ENCODE data around the gene GNG14. TPM values are rescaled to one million over a fixed set of nuclear protein-coding genes. Genes with fewer than 3 reads are reported as not detected.
"Not testable (repeated sequence)": the region's sequence is repeated elsewhere in the genome, so short reads cannot be mapped to it uniquely, and the experiment has no call there.

Gene GNG14
- total RNA-seq, 1 donor from 2014 or later = not detected

DNA sequence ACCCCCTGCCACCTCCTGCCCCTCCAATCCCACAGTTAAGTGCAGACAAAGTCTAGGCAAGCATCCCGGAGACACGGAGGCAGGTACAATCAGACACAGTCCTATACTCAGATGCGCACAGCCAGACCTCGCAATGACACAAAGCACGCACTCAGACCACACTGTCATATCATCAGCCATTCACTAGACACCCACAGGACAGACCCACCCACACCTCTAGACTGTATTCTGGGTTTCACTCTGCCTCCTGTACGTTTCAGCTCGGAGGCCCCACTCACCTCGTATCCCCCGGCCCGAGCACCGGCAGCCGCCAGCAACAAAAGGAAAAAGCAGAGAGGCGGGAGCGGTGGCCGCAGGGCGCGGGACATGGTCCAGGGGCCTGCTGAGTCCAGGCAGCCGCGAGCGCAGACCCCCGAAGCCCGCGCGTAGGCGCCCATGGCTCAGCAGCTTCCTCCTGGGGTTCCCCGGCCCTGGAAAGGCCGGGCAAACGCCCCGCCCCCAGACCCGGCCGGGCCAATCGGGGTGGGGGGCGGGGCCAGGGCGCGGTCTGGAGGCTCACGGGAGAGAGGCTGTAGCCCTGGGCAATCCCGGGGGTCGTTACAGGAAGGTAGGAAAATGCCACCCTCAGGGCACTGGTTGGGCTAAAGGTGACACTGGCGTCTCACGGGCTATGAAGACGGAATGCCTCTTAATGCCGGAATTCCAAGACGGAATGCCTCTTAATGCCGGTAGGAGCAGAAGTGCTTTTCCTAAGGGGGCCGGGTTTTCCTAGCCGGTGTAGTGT lies 21.3 kb upstream of the GNG14 start, which contains the start of the genes MAN2B1 and WDR83:
Gene MAN2B1, minus strand, starts transcription at position 478 of the 784 bp plus-strand sequence. Its CDS starts 41 bp downstream, at position 437.
Gene WDR83, plus strand, starts transcription at position 543 of the 784 bp plus-strand sequence. CDS start 2,984 bp downstream, outside the sequence.
- peak; percentile 93 for DNase-seq (ENCODE audit: low spot score)

DNA sequence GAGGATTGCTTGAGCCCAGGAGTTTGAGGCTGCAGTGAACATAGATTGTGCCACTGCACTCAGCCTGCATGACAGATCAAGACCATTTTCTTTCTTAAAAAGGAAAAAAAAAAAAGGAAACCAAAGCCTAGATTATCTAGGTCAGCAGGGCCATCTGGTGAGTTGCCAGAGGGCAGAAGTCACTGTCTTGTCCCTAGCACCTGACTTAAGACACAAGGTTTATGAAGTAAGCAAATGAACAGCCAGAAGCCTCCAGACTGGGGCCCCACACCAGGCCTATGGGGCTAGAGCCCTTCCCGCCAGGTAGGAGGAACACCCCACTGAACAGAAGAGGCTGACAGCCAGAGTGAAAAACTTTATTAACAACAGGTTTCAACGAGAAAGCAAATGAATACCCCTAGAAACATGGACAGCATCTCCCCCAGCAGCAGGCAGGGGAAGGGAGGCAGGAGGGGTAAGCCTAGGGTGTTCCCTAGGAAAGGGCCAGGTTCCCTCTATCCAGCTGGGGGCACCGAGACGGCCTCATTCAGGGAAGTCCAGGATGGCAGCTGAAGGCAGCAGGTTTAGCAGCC lies 20.0 kb upstream of the GNG14 start:
- DNase-seq (ENCODE audit: low spot score) = no peak

DNA sequence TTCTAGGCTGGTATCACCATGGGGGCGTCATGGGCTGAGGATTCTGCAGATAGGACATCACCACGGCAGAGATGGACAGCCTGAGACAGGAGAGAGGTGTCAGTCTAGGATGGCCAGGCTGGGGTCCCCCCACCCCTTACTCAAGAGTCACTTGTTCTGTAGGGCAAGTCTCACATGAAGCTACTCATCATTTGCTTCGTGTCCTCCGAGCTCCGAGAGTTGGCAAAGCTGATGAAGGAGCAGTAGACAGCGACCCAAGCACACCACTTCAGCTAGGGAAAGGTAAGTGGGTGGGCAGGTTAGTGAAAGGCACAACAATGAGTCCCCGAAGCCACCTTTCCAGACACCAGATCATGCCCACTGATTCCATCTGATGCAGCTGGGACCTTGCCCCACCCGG lies 19.5 kb upstream of the GNG14 start:
- DNase-seq (ENCODE audit: low spot score) = no peak

DNA sequence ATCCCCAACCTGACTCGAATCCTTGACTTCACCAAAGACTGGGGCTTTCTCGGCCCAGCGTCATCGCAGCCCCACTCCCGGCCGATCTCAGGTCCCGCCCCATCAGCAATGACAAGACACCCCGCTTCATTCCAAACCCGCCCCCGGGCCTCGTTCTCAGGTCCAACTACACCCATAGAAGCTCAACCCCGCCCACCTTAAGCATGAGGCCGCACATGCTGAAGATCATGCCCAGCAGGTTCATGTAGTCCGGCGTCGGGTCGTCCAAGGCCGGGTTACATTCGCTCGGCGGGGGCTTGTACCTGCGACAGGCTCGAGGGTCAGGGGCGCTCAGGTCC lies 18.9 kb upstream of the GNG14 start:
- DNase-seq (ENCODE audit: low spot score) = peak; percentile 90

DNA sequence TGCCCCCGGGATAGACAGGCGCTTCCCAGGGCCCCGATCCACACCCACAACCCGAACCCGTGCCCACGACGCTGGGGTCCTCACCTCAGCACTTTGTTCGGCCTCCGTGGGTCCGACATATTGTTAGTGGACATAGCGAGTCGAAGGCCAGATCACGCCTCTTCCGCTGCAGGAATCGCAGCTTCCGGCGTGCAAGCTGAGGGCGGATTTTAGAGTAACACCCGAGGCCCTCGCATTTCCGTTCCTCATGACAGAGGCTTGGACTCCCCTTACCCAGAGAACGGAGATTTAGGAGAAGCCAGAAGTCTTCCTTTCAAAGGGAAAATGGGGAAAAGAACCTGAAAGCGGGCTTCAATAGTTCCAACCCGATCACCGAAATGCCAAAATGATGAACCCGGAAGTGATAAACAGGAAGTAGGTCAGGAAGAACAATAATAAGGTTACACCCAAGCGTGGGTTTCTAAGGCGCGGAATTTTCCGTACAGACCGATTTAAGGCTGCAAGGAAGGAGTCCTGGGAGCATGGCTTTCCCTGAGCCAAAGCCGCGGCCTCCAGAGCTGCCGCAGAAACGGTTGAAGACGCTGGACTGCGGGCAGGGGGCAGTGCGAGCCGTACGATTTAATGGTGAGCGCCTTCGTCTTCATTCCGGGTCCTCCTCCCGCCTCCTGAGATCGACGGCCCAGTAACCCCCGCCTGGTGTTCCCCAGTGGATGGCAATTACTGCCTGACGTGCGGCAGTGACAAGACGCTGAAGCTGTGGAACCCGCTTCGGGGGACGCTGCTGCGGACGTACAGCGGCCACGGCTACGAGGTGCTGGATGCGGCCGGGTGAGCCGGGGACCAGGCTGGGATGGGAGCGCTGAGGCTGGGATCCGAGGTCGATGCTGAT lies 18.3 kb upstream of the GNG14 start:
- no peak for DNase-seq (ENCODE audit: low spot score)

DNA sequence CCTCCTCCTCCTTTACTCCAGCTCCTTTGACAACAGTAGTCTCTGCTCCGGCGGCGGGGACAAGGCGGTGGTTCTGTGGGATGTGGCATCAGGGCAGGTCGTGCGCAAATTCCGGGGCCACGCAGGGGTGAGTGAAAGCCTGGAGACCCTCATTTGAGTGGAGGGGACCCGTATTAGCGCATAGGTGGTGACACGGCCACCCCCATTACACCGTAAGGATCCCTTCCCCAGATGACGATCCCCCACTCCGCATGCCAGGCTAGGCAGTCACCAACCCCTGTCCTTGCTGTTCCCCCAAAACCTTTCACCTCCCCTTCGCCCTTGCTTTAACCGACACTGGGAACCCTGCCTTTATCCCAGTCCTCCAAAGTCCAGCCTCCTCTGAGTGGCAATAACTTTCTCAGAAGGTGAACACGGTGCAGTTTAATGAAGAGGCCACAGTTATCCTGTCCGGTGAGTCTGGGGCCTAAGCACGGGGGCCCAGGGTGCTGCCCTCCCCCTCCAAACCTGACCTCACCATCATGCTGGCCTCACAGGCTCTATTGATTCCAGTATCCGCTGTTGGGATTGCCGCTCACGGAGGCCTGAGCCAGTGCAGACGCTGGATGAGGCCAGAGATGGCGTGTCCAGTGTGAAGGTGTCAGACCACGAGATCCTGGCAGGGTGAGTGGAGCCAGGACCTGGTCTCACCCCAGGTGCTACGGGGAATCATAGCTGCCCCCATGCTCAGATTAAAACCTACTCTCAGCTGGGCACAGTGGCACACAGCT lies 17.5 kb upstream of the GNG14 start:
- DNase-seq (ENCODE audit: low spot score) = no peak

DNA sequence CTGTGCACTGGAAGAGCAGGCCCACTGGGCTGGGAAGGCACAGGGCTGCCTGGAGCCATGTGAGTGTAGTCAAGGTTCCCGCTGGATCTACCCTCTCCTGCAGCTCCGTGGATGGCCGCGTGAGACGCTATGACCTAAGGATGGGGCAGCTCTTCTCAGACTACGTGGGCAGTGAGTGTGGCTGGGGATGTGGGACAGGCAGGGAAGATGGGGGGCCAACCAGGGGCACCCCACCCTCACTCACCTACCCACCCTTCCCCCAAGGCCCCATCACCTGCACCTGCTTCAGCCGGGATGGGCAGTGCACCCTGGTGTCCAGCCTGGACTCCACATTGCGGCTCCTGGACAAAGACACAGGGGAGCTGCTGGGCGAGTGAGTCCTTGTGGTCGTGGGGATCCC lies 15.1 kb upstream of the GNG14 start:
- no peak for DNase-seq (ENCODE audit: low spot score)

DNA sequence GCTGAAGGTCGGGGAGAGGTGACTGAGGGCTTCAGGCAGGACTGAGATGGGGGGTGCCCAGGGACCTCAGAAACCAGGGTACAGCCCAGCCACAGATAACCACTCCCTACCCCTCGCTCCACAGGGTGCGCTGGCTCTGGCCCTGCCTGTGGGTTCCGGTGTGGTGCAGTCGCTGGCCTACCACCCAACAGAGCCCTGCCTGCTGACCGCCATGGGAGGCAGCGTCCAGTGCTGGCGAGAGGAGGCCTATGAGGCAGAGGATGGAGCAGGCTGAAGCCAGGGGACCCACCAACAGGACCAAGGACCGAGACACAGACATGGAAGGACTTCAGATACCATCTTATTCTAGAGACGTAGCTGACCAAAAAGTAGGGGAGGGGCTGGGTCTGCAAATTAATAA lies 12.4 kb upstream of the GNG14 start:
- no peak for DNase-seq (ENCODE audit: low spot score)

DNA sequence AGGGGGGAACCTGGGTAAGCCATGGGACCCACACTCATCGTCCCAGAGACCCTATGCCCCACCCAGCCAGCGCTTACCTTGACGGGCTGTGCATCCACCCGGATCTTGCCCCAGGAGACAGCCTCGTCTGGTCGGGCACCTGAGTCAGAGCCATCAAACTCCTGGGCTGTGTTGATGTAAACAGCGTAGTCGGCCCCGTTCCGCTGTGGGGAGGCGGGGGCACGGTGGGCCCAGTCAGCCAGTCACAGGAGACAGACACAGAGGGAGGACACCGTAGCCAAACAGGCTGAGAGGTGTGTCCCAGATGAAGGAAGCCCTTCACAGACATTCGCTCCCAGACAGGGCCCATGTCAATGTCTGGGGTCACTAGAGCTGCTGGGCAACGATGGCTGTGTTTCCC lies 11.9 kb upstream of the GNG14 start:
- no peak for DNase-seq (ENCODE audit: low spot score)

DNA sequence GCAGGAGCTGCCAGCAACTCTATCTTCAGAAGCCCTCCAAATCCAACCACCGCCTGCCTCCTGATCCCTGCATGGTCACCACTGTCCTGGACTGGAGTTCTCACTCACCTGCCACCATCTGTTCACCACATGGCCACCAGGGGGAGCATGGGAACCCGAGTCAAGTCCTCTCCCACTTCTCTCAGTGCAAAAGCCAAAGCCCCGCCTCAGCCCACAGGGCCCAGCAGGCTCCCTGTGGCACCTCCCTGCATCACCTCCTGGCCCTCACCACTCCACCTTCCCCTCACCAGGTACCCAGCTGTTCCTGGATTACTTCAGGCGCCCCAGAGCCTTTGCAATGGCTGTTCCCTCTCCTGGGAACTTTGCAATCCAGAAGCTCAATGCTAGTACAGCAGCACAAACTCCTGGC lies 11.4 kb upstream of the GNG14 start:
- no peak for DNase-seq (ENCODE audit: low spot score)

DNA sequence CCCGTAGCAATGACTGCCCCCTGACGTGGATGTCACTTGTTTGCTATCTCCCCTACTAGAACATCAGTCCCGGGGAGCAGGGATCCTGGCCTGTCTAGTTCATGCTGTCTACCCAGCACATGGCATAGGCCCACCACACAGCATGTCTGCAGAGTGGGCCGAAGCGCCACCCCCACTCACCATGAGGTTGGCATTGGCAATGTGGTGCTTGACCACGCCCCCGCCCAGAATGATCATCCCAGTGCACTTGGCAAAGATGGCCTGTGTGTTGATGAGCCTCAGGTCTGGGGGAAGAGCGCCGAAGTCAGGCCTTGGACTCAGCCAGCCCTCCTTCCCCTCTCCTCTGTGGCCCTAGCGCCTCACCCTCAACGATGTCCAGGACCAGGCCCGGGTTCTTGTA lies 10.9 kb upstream of the GNG14 start:
- no peak for DNase-seq (ENCODE audit: low spot score)

DNA sequence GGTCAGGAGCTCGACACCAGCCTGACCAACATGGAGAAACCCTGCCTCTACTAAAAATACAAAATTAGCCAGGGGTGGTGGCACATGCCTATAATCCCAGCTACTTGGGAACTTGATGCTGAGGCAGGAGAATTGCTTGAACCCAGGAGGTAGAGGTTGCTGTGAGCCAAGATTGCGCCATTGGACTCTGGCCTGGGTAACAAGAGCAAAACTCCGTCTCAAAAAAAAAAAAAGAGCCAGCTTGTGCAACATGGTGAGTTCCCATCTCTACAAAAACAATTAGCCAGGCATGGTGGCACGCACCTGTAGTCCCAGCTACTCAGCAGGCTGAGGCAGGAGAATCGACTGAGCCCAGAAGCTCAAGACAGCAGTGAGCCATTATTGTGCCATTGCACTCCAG lies 9.8 kb upstream of the GNG14 start:
- not testable (repeated sequence) for DNase-seq (ENCODE audit: low spot score)

DNA sequence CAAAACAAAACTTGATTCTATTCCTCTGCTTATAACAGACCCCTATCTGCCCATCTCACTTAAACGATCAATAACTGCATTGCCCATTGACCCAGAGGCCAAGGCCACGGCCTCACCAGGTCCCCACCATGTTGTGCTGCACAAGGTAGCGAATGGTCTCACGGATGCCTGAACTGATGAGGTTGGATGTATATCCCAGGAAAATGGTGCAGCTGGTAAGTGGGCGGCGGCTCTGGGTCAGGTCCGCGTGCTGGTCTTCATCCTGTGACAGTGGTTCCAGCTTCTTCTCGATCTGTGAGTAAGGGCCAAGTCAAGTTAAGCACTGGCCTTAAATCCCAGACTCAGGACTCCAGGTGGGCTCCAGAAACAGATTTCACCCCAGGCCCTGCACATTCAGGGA lies 7.8 kb upstream of the GNG14 start:
- no peak for DNase-seq (ENCODE audit: low spot score)

DNA sequence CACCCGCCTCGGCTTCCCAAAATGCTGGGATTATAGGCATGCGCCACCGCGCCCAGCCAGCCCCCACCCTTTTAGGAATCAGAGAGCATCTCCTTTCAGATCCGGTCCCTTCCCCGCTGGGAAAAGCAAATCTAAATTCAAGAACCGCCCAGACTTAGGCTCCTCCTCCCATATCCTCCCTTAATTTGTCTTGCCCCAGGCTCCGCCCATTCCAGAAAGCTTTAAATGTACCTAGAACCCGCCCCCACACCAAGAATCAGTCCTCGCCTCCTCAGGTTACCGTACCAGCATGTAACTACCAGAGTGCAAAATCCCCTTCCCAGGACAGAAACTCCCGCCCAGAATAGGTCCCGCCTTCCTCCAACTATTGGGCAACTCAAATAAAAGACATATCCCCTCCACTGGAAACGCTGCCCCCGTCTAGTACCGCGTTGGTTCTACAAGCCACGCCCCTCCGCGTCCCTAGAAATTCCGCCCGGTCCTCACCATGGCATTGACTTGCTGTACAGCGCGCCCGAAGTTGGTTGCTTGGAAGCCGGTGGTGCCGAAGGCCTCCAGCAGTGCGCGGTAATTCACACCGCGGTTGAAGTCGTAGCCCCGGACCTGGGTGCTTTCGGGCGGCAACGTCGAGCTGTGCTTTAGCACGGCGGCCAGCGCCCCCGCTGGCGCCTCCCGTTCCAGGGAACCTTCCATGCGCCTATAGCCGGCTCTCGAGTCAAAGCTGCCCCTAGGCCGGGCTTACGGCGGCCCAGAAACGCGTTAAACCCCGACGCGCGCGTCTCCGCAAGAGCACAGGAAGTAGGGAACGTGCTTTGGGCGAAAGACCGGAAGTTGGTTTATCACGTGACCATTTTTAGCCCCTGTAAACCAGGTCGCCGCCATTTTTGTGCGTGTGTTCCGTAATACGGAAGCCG lies 6.5 kb upstream of the GNG14 start, which contains the start of gene DHPS:
Gene DHPS, minus strand, starts transcription at position 807 of the 914 bp plus-strand sequence. Its CDS starts 114 bp downstream, at position 693.
- peak; percentile 93 for DNase-seq (ENCODE audit: low spot score)

DNA sequence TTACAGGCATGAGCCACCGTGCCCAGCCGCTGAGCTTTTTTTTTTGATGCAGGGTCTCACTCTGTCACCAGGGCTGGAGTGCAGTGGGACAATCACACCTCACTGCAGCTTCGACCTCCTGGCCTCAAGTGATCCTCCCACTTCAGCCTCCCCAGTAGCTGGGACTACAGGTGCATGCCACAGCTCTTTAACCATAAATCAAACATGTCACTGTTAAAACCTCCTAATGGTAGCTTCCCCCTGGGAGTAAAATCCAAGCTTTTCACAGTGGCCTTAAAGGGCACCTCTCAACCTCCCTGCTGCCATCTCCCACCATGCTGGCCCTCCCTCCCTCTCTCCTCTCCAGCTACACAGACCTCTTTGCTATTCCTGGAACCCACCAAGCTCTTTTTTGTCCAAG lies 2.0 kb upstream of the GNG14 start:
- DNase-seq (ENCODE audit: low spot score) = no peak

DNA sequence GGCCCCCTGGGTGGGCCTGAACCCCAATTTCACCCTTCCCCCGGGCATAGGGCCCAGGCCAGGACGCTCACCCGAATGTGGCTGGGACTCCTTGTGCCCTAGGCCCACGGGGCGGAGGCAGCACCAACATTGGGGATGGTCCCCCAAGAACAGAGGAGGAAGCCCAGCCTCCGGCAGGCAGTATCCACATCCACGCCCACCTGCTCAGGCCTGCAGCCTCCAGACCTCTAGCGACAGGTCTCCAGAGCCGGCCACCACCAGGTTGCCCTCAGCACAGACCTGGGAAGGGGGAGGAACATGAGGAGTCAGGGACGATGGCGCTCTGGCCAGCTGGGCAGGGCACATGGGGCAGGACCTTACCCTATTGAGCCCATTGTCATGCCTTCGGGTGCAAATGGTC lies 1.2 kb downstream of the GNG14 start:
- no peak for DNase-seq (ENCODE audit: low spot score)

DNA sequence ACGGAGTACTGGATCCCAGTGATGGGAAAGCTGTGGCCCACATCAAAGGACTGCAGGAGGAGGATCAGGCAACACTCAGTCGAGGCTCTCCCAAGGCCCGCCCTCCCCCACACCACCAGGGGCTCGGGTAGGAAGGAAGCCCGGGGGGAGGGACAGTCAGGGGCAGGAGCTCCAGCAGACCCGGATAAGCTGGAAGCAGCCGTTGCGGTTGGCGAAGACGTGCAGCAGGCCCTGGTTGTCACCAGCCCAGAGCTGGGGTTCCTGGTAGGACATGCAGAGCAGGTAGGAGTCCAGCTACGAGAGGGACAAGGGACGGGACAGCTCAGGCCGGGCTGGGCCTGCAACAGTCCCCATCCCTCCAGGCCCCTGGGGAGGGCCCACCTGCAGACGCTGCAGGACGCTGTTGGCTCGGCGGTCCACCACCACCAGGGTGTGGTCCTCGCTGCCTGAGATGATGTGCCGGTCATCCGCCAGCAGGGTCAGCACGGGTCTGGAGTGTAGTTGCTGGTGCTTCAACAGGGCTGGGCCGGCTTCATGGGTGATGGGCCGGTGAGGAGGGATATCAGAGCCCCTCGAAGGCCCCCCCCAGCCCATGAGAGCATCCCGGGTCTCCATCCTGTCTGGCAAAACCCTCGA lies 1.9 kb downstream of the GNG14 start:
- DNase-seq (ENCODE audit: low spot score) = no peak

DNA sequence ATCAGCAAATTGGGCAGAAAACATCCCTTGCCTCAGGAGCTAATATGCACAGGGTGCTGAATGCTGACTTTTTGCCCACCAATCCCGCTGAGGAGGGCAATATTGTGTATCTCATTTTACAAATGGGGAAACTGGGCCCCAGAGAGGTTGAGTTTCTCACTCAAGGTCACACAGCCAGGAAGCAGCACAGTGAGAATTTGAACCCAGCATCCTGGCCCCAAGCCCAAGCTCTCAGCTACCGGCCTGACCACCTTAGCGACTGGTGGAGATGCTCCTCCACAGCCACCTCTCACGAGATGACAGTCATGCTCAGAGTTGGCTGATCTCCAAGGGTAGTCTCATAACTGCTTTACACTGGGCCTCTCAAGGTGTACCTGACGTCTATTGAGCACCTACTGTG lies 5.2 kb downstream of the GNG14 start:
- no peak for DNase-seq (ENCODE audit: low spot score)

DNA sequence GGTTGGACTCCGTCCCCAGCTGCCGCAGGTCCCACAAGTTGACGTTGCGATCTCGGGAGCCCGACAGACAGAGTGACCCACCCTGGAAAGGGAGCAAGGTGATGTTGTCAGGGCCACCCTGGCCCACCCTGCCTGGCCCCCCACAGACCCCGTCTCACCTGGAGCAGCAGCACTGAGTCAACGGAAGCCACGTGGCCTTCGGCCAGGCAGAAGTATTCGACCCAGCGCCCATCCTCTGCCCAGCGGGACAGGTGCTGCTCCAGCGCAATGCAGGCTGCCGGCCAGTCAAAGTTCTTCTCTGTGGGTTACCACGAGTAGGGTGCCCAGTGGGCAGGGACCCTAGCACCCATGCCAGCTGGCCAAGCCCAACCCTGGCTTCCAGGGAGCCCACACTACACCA lies 6.8 kb downstream of the GNG14 start:
- DNase-seq (ENCODE audit: low spot score) = no peak

DNA sequence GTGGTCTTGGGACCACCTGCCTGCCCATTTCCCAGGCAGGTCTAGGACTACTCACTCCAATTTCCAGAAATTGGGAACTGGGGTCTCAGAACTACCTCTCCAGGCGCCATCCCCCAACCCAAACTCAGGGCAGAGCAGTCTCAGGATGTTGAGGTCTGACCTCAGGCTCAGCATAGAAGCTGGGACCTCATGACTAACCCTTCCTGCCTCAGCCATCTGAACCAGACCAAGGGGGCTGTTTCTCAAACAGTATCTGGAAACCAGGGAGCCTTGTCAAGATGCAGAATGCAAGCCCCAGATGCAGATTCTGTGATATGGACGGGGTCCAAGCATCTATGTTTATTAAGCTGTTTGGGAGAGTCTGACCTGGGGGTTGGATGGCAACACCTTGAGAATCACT lies 7.3 kb downstream of the GNG14 start:
- no peak for DNase-seq (ENCODE audit: low spot score)

All from mesenteric fat pad (tissue), 1 donor.